Liver (tissue), 9 donors: Measurements from ENCODE around the gene LRRC51. TPM values are rescaled to one million over a fixed set of nuclear protein-coding genes. Genes with fewer than 3 reads are reported as not detected.

Experiments
- DNase-seq: peaks from one replicate; pipeline ENCODE4 v3.0.0-alpha.2; 2017; ENCODE audit warnings: low spot score
- H3K27ac ChIP-seq, 2 donors: one replicate each; pipeline ENCODE4 v1.7.0; 2013; ENCODE audit warnings: inconsistent platforms in 2 of 2, low read length in 2 of 2, control low read depth in 1 of 2, low read depth in 1 of 2, mild to moderate bottlenecking in 1 of 2
- H3K27me3 ChIP-seq, 4 donors: one replicate each; pipeline versions ENCODE4 v1.6.1 to v1.7.0; 2013; ENCODE audit warnings: low read length in 3 of 4, inconsistent platforms in 1 of 4, mild to moderate bottlenecking in 1 of 4, moderate library complexity in 1 of 4; ENCODE audit not compliant: control insufficient read depth in 4 of 4, insufficient read depth in 4 of 4
- H3K36me3 ChIP-seq, 4 donors: one replicate each; pipeline versions ENCODE4 v1.6.1 to v1.7.0; 2013; ENCODE audit warnings: low read length in 3 of 4, mild to moderate bottlenecking in 3 of 4, low read depth in 1 of 4, moderate library complexity in 1 of 4; ENCODE audit not compliant: control insufficient read depth in 4 of 4, insufficient read depth in 3 of 4
- H3K4me1 ChIP-seq, 4 donors: one replicate each; pipeline versions ENCODE4 v1.6.1 to v1.7.0; 2013; ENCODE audit warnings: low read length in 3 of 4, mild to moderate bottlenecking in 3 of 4, moderate library complexity in 1 of 4; ENCODE audit not compliant: control insufficient read depth in 4 of 4, insufficient read depth in 4 of 4
- H3K4me3 ChIP-seq, 3 donors: one replicate each; pipeline versions ENCODE4 v1.6.1 to v1.7.0; 2013; ENCODE audit warnings: low read length in 3 of 3, control low read depth in 1 of 3, low read depth in 1 of 3, mild to moderate bottlenecking in 1 of 3
- H3K9ac ChIP-seq, 2 donors: one replicate each; pipeline ENCODE4 v1.7.0; 2013; ENCODE audit warnings: low read length in 2 of 2, mild to moderate bottlenecking in 2 of 2, moderate library complexity in 2 of 2, control low read depth in 1 of 2, low read depth in 1 of 2
- H3K9me3 ChIP-seq, 4 donors: one replicate each; pipeline versions ENCODE4 v1.6.1 to v1.7.0; 2013; ENCODE audit warnings: low read length in 3 of 4; ENCODE audit not compliant: control insufficient read depth in 4 of 4
- EGR1 ChIP-seq, 2 donors: IDR thresholded peaks; 2 replicates each; pipeline ENCODE4 v1.6.1; 2016 to 2018; ENCODE audit warnings: antibody characterized with exemption in 2 of 2, low read depth in 2 of 2
- FOXA1 ChIP-seq: IDR thresholded peaks from 2 replicates; pipeline ENCODE4 v1.6.1; 2016; ENCODE audit warnings: antibody characterized with exemption
- FOXA2 ChIP-seq: IDR thresholded peaks from 2 replicates; pipeline ENCODE4 v1.6.1; 2016; ENCODE audit warnings: antibody characterized with exemption
- GABPA ChIP-seq, 2 donors: IDR thresholded peaks in 1 of 2; conservative IDR thresholded peaks in 1 of 2; 2 replicates each; pipeline ENCODE4 v1.6.1; 2016; ENCODE audit warnings: antibody characterized with exemption in 2 of 2, mild to moderate bottlenecking in 1 of 2, moderate library complexity in 1 of 2
- HNF4A ChIP-seq, 2 donors: conservative IDR thresholded peaks; 2 replicates each; pipeline ENCODE4 v1.6.1; 2016; ENCODE audit warnings: antibody characterized with exemption in 2 of 2, mild to moderate bottlenecking in 2 of 2
- HNF4G ChIP-seq: IDR thresholded peaks from 2 replicates; pipeline ENCODE4 v1.6.1; 2016; ENCODE audit warnings: antibody characterized with exemption
- JUND ChIP-seq, 2 donors: IDR thresholded peaks; 2 replicates each; pipeline ENCODE4 v1.6.1; 2016; ENCODE audit warnings: antibody characterized with exemption in 2 of 2
- MAX ChIP-seq: IDR thresholded peaks from 2 replicates; pipeline ENCODE4 v1.6.1; 2016; ENCODE audit warnings: antibody characterized with exemption
- NR2F2 ChIP-seq: IDR thresholded peaks from 2 replicates; pipeline ENCODE4 v1.6.1; 2016; ENCODE audit warnings: antibody characterized with exemption
- RAD21 ChIP-seq, 2 donors: IDR thresholded peaks; 2 replicates each; pipeline ENCODE4 v1.6.1; 2016; ENCODE audit warnings: antibody characterized with exemption in 2 of 2, mild to moderate bottlenecking in 2 of 2
- RXRA ChIP-seq, 2 donors: IDR thresholded peaks; 2 replicates each; pipeline ENCODE4 v1.6.1; 2017 to 2018; ENCODE audit warnings: antibody characterized with exemption in 2 of 2, mild to moderate bottlenecking in 1 of 2
- SP1 ChIP-seq: IDR thresholded peaks from 2 replicates; pipeline ENCODE4 v1.6.1; 2018; ENCODE audit warnings: antibody characterized with exemption, mild to moderate bottlenecking
- TAF1 ChIP-seq: conservative IDR thresholded peaks from 2 replicates; pipeline ENCODE4 v1.6.1; 2016; ENCODE audit warnings: antibody characterized with exemption, mild to moderate bottlenecking
- YY1 ChIP-seq: IDR thresholded peaks from 2 replicates; pipeline ENCODE4 v1.6.1; 2016; ENCODE audit warnings: antibody characterized with exemption, mild to moderate bottlenecking
- WGBS: extraction: QIAGEN DNeasy Blood & Tissue Kit; methylation state at CpG from one replicate; pipeline ENCODE4 v1.1.7; 2013; 5-methylcytosine and 5-hydroxymethylcytosine counted together
- polyA plus RNA-seq, 2 donors: library from polyadenylated mRNA; stranded (reverse) in 1 of 2; unstranded in 1 of 2; fragments of 200-250 nt in 1 of 2; fragments of >200 nt in 1 of 2; fragmentation: Nextera tagmentation in 1 of 2; extraction: Ambion mirVana in 1 of 2; gene quantifications; one replicate each; pipeline versions ENCODE4 v1.2.1 to v1.2.3, GENCODE V29; 2013 to 2015
- total RNA-seq, 2 donors: library from RNA; depleted of rRNA; stranded (reverse); fragments of >200 nt; gene quantifications; one replicate each; pipeline ENCODE4 v1.2.3, GENCODE V29; 2014
- TF ChIP-seq, protein P1 (sequence below): IDR thresholded peaks from 2 replicates; pipeline ENCODE4 v1.6.1; 2016; ENCODE audit warnings: antibody characterized with exemption
- TF ChIP-seq, protein P2 (sequence below): fragments of 150-350 bp; IDR thresholded peaks from 2 replicates; pipeline ENCODE4 v1.5.1; 2017; ENCODE audit warnings: improper control_type of control experiment, low read depth, low read length; ENCODE audit not compliant: missing input control
- TF ChIP-seq, protein P3 (sequence below): IDR thresholded peaks from 2 replicates; pipeline ENCODE4 v1.6.1; 2016; ENCODE audit warnings: antibody characterized with exemption, mild to moderate bottlenecking
- donor health status: healthy.
- donor health status: healthy.
- donor health status: healthy.
- donor health status: healthy.
- donor health status: healthy.

The LRRC51 gene
- total and polyA plus RNA-seq, 4 donors = 1.9 to 3.7 (median 3.2) TPM

DNA sequence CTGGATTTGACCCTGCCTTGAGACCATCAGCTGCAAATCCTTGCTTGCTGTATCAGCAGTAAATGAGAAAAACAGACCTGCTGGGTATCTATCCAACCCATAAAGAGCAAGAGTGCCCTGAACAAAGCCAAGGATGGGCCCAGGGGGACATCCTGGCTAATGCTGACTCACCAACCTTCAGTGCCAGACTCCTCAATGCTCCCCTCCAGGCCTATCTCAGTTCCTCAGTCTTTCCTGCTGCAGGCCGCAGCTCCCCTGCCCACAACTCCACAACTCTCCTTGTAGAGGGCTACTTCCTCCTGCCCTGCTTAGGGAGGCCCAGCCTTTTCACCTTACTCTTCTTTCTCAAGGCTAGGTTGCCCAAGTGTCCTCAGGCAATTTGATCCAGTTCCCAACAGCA, 19.8 kb downstream of the LRRC51 start:
- H3K36me3 ChIP-seq = peaks cover 9 to 26% (median 23%) of the 10 kb centered on the region in 4 donors
- peak overlapping the region in 1 of 2 donors; percentile 24 for H3K27ac ChIP-seq
- H3K4me1 ChIP-seq = peaks cover 5 to 36% (median 29%) of the 10 kb centered on the region in 4 donors
- H3K27me3 ChIP-seq = no peaks in the 10 kb centered on the region
- H3K9ac ChIP-seq = no peak overlapping the region
- H3K9me3 ChIP-seq = no peaks in the 10 kb centered on the region
- H3K4me3 ChIP-seq = no peak overlapping the region
- TF ChIP-seq HNF4A (conservative IDR thresholded peaks at IDR 0.05) (no peak), YY1 (no peak), SP1 (no peak), RAD21 (IDR thresholded peaks at IDR 0.05) (no peak), HNF4G (no peak), RXRA (IDR thresholded peaks at IDR 0.05) (no peak), TAF1 (no peak)
- TF ChIP-seq, protein P1, sequence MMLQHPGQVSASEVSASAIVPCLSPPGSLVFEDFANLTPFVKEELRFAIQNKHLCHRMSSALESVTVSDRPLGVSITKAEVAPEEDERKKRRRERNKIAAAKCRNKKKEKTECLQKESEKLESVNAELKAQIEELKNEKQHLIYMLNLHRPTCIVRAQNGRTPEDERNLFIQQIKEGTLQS = no peak
- WGBS = 84% methylated on average over 1 of the region's 1 CpG
- no peak for DNase-seq

DNA sequence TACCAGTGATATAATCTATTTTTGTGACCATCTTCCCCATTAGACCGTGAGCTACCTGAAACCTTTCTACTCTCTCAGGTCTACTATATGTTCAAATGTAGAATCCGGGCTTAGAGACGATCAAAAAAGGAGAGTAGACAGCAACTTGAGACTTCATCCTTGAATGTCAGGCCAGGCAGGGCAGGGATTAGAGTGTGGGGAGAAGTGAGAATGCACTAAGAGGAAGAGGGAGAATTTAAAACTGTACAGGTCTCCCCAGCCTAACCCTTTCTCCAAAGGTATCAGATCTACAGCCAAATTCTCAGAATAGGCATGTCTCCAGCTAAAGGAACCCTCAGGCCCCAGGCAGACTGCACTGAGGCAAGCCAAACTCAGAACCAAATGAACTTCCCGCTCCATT, 21.5 kb downstream of the LRRC51 start:
- Histone ChIP-seq H3K27me3 (no peaks in the 10 kb centered on the region), H3K36me3 (peaks cover 9 to 21% (median 17%) of the 10 kb centered on the region in 4 donors), H3K27ac (peak overlapping the region; percentile 86 to 92), H3K9ac (peak overlapping the region; percentile 76 to 97), H3K4me1 (peaks cover 5 to 36% (median 29%) of the 10 kb centered on the region in 4 donors), H3K4me3 (peak overlapping the region; percentile 70 to 98 (median 95)), H3K9me3 (no peaks in the 10 kb centered on the region)
- no peak for DNase-seq
- 46% methylated on average over 4 of the region's 4 CpGs for WGBS
- TF ChIP-seq MAX (no peak), FOXA2 (no peak), RAD21 (IDR thresholded peaks at IDR 0.05) (no peak)
- TF ChIP-seq, protein P2, sequence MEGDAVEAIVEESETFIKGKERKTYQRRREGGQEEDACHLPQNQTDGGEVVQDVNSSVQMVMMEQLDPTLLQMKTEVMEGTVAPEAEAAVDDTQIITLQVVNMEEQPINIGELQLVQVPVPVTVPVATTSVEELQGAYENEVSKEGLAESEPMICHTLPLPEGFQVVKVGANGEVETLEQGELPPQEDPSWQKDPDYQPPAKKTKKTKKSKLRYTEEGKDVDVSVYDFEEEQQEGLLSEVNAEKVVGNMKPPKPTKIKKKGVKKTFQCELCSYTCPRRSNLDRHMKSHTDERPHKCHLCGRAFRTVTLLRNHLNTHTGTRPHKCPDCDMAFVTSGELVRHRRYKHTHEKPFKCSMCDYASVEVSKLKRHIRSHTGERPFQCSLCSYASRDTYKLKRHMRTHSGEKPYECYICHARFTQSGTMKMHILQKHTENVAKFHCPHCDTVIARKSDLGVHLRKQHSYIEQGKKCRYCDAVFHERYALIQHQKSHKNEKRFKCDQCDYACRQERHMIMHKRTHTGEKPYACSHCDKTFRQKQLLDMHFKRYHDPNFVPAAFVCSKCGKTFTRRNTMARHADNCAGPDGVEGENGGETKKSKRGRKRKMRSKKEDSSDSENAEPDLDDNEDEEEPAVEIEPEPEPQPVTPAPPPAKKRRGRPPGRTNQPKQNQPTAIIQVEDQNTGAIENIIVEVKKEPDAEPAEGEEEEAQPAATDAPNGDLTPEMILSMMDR = no peak

- WGBS = 1% methylated on average over 9 of the region's 9 CpGs
- no peak for DNase-seq
- Histone ChIP-seq H3K4me1 (peaks cover 5 to 36% (median 29%) of the 10 kb centered on the region in 4 donors), H3K9me3 (no peaks in the 10 kb centered on the region), H3K4me3 (peak overlapping the region; percentile 70 to 98 (median 95)), H3K27ac (peak overlapping the region; percentile 86 to 92), H3K9ac (peak overlapping the region; percentile 76 to 97), H3K36me3 (peaks cover 7 to 17% (median 13%) of the 10 kb centered on the region in 4 donors), H3K27me3 (no peaks in the 10 kb centered on the region)
- TF ChIP-seq JUND (IDR thresholded peaks at IDR 0.05) (no peak), FOXA1 (no peak), HNF4G (no peak), TAF1 (no peak), SP1 (no peak), FOXA2 (no peak), MAX (no peak), RAD21 (IDR thresholded peaks at IDR 0.05) (no peak), GABPA (IDR thresholded peaks at IDR 0.05 in 1 of 2, conservative IDR thresholded peaks at IDR 0.05 in 1 of 2) (no peak), EGR1 (IDR thresholded peaks at IDR 0.05; ENCODE audit: low read depth in 2 of 2) (no peak), NR2F2 (no peak), RXRA (IDR thresholded peaks at IDR 0.05) (no peak)
- TF ChIP-seq, protein P1 = no peak
- TF ChIP-seq, protein P2 = no peak
- TF ChIP-seq, protein P3, sequence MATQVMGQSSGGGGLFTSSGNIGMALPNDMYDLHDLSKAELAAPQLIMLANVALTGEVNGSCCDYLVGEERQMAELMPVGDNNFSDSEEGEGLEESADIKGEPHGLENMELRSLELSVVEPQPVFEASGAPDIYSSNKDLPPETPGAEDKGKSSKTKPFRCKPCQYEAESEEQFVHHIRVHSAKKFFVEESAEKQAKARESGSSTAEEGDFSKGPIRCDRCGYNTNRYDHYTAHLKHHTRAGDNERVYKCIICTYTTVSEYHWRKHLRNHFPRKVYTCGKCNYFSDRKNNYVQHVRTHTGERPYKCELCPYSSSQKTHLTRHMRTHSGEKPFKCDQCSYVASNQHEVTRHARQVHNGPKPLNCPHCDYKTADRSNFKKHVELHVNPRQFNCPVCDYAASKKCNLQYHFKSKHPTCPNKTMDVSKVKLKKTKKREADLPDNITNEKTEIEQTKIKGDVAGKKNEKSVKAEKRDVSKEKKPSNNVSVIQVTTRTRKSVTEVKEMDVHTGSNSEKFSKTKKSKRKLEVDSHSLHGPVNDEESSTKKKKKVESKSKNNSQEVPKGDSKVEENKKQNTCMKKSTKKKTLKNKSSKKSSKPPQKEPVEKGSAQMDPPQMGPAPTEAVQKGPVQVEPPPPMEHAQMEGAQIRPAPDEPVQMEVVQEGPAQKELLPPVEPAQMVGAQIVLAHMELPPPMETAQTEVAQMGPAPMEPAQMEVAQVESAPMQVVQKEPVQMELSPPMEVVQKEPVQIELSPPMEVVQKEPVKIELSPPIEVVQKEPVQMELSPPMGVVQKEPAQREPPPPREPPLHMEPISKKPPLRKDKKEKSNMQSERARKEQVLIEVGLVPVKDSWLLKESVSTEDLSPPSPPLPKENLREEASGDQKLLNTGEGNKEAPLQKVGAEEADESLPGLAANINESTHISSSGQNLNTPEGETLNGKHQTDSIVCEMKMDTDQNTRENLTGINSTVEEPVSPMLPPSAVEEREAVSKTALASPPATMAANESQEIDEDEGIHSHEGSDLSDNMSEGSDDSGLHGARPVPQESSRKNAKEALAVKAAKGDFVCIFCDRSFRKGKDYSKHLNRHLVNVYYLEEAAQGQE = no peak
Measured at GRCh38 chr11:72102631-72102945, 21.9 kb downstream of the LRRC51 start.
